Peyer's patch (tissue), 4 donors: ENCODE results near the gene TRMT11. TPM values are rescaled to one million over a fixed set of nuclear protein-coding genes. Genes with fewer than 3 reads are reported as not detected.

ENCODE experiments used
- DNase-seq, 3 donors: peaks; one replicate each; pipeline ENCODE4 v3.0.0-alpha.2; 2017 to 2019
- H3K27ac ChIP-seq, 4 donors: fragments of 200-600 bp; sonication (generic); one replicate each; pipeline ENCODE4 v1.5.1; 2016 to 2019
- H3K27me3 ChIP-seq, 2 donors: fragments of 200-600 bp; sonication (generic); one replicate each; pipeline ENCODE4 v1.5.1; 2019
- H3K36me3 ChIP-seq, 3 donors: fragments of 200-600 bp; sonication (generic); one replicate each; pipeline ENCODE4 v1.5.1; 2016 to 2019
- H3K4me1 ChIP-seq, 4 donors: fragments of 200-600 bp; sonication (generic); one replicate each; pipeline ENCODE4 v1.5.1; 2016 to 2019
- H3K4me3 ChIP-seq, 4 donors: fragments of 200-600 bp; sonication (generic); 1 replicate in 3 of 4; 2 replicates in 1 of 4; pipeline ENCODE4 v1.5.1; 2016 to 2019; ENCODE audit warnings: mild to moderate bottlenecking in 1 of 4
- H3K9me3 ChIP-seq, 4 donors: fragments of 200-600 bp; sonication (generic); one replicate each; pipeline ENCODE4 v1.5.1; 2016 to 2019; ENCODE audit warnings: mild to moderate bottlenecking in 1 of 4
- POLR2A ChIP-seq, 2 donors: fragments of 450-650 bp; IDR thresholded peaks; one replicate each; pipeline ENCODE4 v1.5.1; 2017; ENCODE audit warnings: antibody characterized with exemption in 2 of 2, mild to moderate bottlenecking in 2 of 2, moderate library complexity in 2 of 2
- small RNA-seq, 2 donors: library from RNA; depleted of rRNA; stranded (forward); fragments of <200 nt; gene quantifications; one replicate each; pipeline ENCODE3, GENCODE V24; 2016
- total RNA-seq, 4 donors: library from RNA; depleted of rRNA; stranded (reverse); fragments of >200 nt; gene quantifications; one replicate each; pipeline ENCODE4 v1.1.0, GENCODE V29; 2016
- TF ChIP-seq, protein P1 (sequence below), 6 experiments: fragments of 450-650 bp in 4 of 6; fragments of 200-600 bp in 2 of 6; sonication (generic) in 1 of 6; IDR thresholded peaks; one replicate each; pipeline ENCODE4 v1.5.1; 2017 to 2019; ENCODE audit warnings: antibody characterized with exemption in 6 of 6, mild to moderate bottlenecking in 3 of 6, moderate library complexity in 1 of 6

Gene TRMT11
- total RNA-seq, 4 donors from 2014 or later, result 36.6 to 60.2 (median 51.2) TPM

DNA sequence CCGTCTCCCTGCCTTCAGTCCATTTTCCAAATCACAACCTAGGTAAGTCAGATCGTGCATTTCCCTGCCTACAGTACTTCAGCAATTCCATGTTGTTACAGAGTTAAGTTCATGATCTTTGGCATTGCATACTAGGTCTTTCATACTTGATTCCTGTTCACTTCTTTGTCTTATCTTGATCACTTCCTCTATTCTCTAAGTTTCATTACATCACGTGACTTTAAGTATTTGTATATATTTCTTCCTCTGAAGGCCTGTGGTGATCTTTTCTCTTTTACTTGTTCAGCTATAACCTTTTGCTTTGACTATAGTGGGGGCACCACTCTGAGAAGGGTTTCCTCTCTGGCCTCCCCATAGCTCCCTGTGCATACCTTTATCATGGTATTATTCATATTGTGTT lies 100.2 kb downstream of the TRMT11 start:
- H3K4me1 ChIP-seq, result no peaks in the 10 kb centered on the region
- no peaks in the 10 kb centered on the region for H3K36me3 ChIP-seq
- H3K9me3 ChIP-seq, result no peaks in the 10 kb centered on the region
- H3K27ac ChIP-seq, result no peak overlapping the region
- H3K27me3 ChIP-seq, result no peaks in the 10 kb centered on the region
- H3K4me3 ChIP-seq, result no peak overlapping the region
- no peak for TF ChIP-seq POLR2A (IDR thresholded peaks at IDR 0.05)
- TF ChIP-seq, protein P1, sequence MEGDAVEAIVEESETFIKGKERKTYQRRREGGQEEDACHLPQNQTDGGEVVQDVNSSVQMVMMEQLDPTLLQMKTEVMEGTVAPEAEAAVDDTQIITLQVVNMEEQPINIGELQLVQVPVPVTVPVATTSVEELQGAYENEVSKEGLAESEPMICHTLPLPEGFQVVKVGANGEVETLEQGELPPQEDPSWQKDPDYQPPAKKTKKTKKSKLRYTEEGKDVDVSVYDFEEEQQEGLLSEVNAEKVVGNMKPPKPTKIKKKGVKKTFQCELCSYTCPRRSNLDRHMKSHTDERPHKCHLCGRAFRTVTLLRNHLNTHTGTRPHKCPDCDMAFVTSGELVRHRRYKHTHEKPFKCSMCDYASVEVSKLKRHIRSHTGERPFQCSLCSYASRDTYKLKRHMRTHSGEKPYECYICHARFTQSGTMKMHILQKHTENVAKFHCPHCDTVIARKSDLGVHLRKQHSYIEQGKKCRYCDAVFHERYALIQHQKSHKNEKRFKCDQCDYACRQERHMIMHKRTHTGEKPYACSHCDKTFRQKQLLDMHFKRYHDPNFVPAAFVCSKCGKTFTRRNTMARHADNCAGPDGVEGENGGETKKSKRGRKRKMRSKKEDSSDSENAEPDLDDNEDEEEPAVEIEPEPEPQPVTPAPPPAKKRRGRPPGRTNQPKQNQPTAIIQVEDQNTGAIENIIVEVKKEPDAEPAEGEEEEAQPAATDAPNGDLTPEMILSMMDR (IDR thresholded peaks at IDR 0.05), result no peak
- DNase-seq, result no peak

Small RNA genes lying within 50 kb of the gene (small RNA-seq; reads per million reads assigned to genes)
- gene RNA5SP216, result 0 reads per million in 2 donors

Other genes starting within 250 kb of the TRMT11 start
- 1 to 10 TPM in 1 of 4 donors, under 1 TPM in 2, not detected in 1; 0.35 to 2.0 (median 0.40) TPM for gene HEY2, start 236.9 kb upstream of the TRMT11 start, total RNA-seq
- gene NCOA7, start 195.6 kb upstream of the TRMT11 start, total RNA-seq, result 10 to 100 TPM; 15.4 to 80.9 (median 27.7) TPM
- 10 to 100 TPM in 3 of 4 donors, 1 to 10 TPM in 1; 9.9 to 18.2 (median 11.5) TPM for gene HINT3, start 29.8 kb upstream of the TRMT11 start, total RNA-seq